ENCODE measurements around the gene ANKRD63. TPM values are rescaled to one million over a fixed set of nuclear protein-coding genes. Genes with fewer than 3 reads are reported as not detected.
A peak's percentile ranks its signal among the peaks of the same experiment; 100 is the strongest.

The ANKRD63 gene
- total RNA-seq, 1 experiment from 2014 or later = 0.72 TPM

DNA sequence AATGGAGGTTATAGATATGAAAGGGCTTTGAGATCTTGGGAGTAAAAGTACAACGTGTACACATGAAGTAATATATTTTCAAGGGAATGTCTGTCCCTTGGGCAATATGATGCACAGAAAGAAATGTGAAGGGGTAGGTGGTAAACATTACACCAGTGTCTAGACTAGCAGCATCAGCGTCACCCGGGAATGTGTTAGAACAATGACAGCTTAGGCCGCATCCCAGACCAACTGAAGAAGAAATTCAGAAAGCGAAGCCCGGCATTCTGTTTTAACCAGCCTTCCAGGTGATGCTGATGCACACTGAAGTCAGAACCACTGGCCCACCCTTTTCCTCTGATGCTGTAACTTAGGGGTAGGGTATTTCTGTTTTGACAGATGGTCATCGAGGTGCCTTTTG, 46.9 kb upstream of the ANKRD63 start:
- BruUV-seq (replicated peaks) = no TSS peak
- Histone ChIP-seq H3K36me3 (ENCODE audit: control insufficient read depth, insufficient read depth, low read length) (no peaks in the 10 kb centered on the region), H3K4me1 (ENCODE audit: control insufficient read depth, insufficient read depth, low read length) (peaks cover 19% of the 10 kb centered on the region), H3K27ac (ENCODE audit: low read length) (peak overlapping the region; percentile 42; the same call in 1 of the 2 replicates), H3K4me3 (ENCODE audit: low read depth in 2 of 2, low read length in 2 of 2) (no peak overlapping the region), H3K9me3 (ENCODE audit: control insufficient read depth, insufficient read depth, low read depth, low read length) (no peaks in the 10 kb centered on the region), H3K27me3 (ENCODE audit: control insufficient read depth, insufficient read depth, low read length) (no peaks in the 10 kb centered on the region)
- no peak for DNase-seq (ENCODE audit: low read depth, low spot score)
- intact Hi-C loops (cut with micrococcal nuclease; ENCODE audit: unreplicated experiment) = no loop called here
- in situ Hi-C loops (cut with HindIII; ENCODE audit: low pct_unique_long_range_greater_than_20kb, low sequenced_read_pairs) = no loop called here
- ChIA-PET POLR2A (no interaction called here), CTCF (no interaction called here)
- ATAC-seq = no peak
- TF ChIP-seq POLR2AphosphoS5 (IDR thresholded peaks at IDR 0.05; ENCODE audit: low read depth, low read length) (no peak), TCF7L2 (IDR thresholded peaks at IDR 0.05; ENCODE audit: low read depth, low read length) (no peak), SIN3A (IDR thresholded peaks at IDR 0.05; ENCODE audit: borderline replicate concordance, insufficient read depth, low read depth, low read length) (no peak)
- TF ChIP-seq, protein P1, sequence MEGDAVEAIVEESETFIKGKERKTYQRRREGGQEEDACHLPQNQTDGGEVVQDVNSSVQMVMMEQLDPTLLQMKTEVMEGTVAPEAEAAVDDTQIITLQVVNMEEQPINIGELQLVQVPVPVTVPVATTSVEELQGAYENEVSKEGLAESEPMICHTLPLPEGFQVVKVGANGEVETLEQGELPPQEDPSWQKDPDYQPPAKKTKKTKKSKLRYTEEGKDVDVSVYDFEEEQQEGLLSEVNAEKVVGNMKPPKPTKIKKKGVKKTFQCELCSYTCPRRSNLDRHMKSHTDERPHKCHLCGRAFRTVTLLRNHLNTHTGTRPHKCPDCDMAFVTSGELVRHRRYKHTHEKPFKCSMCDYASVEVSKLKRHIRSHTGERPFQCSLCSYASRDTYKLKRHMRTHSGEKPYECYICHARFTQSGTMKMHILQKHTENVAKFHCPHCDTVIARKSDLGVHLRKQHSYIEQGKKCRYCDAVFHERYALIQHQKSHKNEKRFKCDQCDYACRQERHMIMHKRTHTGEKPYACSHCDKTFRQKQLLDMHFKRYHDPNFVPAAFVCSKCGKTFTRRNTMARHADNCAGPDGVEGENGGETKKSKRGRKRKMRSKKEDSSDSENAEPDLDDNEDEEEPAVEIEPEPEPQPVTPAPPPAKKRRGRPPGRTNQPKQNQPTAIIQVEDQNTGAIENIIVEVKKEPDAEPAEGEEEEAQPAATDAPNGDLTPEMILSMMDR (IDR thresholded peaks at IDR 0.05) = no peak
- TF ChIP-seq, protein P2, sequence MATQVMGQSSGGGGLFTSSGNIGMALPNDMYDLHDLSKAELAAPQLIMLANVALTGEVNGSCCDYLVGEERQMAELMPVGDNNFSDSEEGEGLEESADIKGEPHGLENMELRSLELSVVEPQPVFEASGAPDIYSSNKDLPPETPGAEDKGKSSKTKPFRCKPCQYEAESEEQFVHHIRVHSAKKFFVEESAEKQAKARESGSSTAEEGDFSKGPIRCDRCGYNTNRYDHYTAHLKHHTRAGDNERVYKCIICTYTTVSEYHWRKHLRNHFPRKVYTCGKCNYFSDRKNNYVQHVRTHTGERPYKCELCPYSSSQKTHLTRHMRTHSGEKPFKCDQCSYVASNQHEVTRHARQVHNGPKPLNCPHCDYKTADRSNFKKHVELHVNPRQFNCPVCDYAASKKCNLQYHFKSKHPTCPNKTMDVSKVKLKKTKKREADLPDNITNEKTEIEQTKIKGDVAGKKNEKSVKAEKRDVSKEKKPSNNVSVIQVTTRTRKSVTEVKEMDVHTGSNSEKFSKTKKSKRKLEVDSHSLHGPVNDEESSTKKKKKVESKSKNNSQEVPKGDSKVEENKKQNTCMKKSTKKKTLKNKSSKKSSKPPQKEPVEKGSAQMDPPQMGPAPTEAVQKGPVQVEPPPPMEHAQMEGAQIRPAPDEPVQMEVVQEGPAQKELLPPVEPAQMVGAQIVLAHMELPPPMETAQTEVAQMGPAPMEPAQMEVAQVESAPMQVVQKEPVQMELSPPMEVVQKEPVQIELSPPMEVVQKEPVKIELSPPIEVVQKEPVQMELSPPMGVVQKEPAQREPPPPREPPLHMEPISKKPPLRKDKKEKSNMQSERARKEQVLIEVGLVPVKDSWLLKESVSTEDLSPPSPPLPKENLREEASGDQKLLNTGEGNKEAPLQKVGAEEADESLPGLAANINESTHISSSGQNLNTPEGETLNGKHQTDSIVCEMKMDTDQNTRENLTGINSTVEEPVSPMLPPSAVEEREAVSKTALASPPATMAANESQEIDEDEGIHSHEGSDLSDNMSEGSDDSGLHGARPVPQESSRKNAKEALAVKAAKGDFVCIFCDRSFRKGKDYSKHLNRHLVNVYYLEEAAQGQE (IDR thresholded peaks at IDR 0.05; ENCODE audit: insufficient read depth in 1 of 2, low read depth in 2 of 2, low read length in 1 of 2) = no peak

DNA sequence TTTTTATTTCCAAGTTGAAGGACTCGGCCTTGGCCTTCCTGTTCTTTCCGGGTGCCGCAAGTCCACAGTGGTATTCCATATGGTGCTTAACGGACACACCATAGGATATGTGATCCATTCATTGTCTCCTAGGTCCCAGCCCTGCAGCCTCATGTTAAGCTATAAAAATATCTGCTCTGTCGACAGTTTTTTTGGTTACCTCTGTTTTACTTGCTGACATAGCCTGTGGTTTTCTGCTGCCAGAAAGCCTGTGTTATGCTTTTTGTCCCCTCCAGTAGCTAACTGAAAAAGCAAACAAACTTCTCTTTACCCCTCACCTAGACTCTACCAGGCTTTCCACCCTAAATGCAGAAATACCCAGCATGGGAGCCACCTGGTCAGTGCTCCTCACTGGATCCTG, 45.9 kb upstream of the ANKRD63 start:
- POLR2A ChIA-PET = interaction anchor here (0.5 to 0.6 kb wide), 2 partner anchors 196 to 1572 kb away, joined by 4 to 26 read pairs; no protein-coding TSS in a partner anchor
- DNase-seq (ENCODE audit: low read depth, low spot score) (no peak), ATAC-seq (no peak)
- Histone ChIP-seq H3K36me3 (ENCODE audit: control insufficient read depth, insufficient read depth, low read length) (no peaks in the 10 kb centered on the region), H3K4me1 (ENCODE audit: control insufficient read depth, insufficient read depth, low read length) (peaks cover 20% of the 10 kb centered on the region), H3K27me3 (ENCODE audit: control insufficient read depth, insufficient read depth, low read length) (no peaks in the 10 kb centered on the region), H3K4me3 (ENCODE audit: low read depth in 2 of 2, low read length in 2 of 2) (no peak overlapping the region), H3K27ac (ENCODE audit: low read length) (no peak overlapping the region), H3K9me3 (ENCODE audit: control insufficient read depth, insufficient read depth, low read depth, low read length) (no peaks in the 10 kb centered on the region)
- CTCF ChIA-PET = interaction anchor here (2.6 kb wide), 1 partner anchor 10 kb away, joined by 10 read pairs; no protein-coding TSS in a partner anchor
- BruUV-seq (replicated peaks) = no TSS peak
- intact Hi-C loops (cut with micrococcal nuclease; ENCODE audit: unreplicated experiment) (no loop called here), in situ Hi-C loops (cut with HindIII; ENCODE audit: low pct_unique_long_range_greater_than_20kb, low sequenced_read_pairs) (no loop called here)
- TF ChIP-seq SIN3A (IDR thresholded peaks at IDR 0.05; ENCODE audit: borderline replicate concordance, insufficient read depth, low read depth, low read length) (no peak), POLR2AphosphoS5 (IDR thresholded peaks at IDR 0.05; ENCODE audit: low read depth, low read length) (no peak), TCF7L2 (IDR thresholded peaks at IDR 0.05; ENCODE audit: low read depth, low read length) (no peak)
- TF ChIP-seq, protein P2 (IDR thresholded peaks at IDR 0.05; ENCODE audit: insufficient read depth in 1 of 2, low read depth in 2 of 2, low read length in 1 of 2) = no peak
- TF ChIP-seq, protein P1 (IDR thresholded peaks at IDR 0.05) = no peak
